HepG2 (cell line): ENCODE measurements around the gene BLOC1S4. TPM values are rescaled to one million over a fixed set of nuclear protein-coding genes. Genes with fewer than 3 reads are reported as not detected.

Source experiments
- ASH2L ChIP-seq: fragments of 300-600, 200-600 bp; sonication (generic); IDR thresholded peaks from 2 replicates; pipeline ENCODE4 v1.7.0; 2017; ENCODE audit warnings: low read depth, mild to moderate bottlenecking, moderate library complexity, mixed read lengths, low read length; ENCODE audit not compliant: insufficient read length
- ATF6 ChIP-seq: sonication (generic); formaldehyde crosslinking; conservative IDR thresholded peaks from 2 replicates; pipeline ENCODE4 v1.4.0; 2020; ENCODE audit warnings: missing genetic modification reagents
- CREM ChIP-seq, 2 experiments: sonication (generic) in 1 of 2; formaldehyde crosslinking in 1 of 2; IDR thresholded peaks; 2 replicates each; pipeline versions ENCODE4 v1.4.0 to v1.6.1; 2016 to 2020; ENCODE audit warnings: antibody characterized with exemption in 1 of 2, mild to moderate bottlenecking in 1 of 2, missing genetic modification reagents in 1 of 2
- KAT7 ChIP-seq: IDR thresholded peaks from 2 replicates; pipeline ENCODE4 v1.6.1; 2018; ENCODE audit warnings: borderline replicate concordance, missing compliant biosample characterization
- NFE2 ChIP-seq: sonication (generic); formaldehyde crosslinking; IDR thresholded peaks from 2 replicates; pipeline ENCODE4 v1.4.0; 2020; ENCODE audit warnings: missing genetic modification reagents
- NFIB ChIP-seq: sonication (generic); formaldehyde crosslinking; IDR thresholded peaks from 2 replicates; pipeline ENCODE4 v1.9.0; 2021; ENCODE audit warnings: missing genetic modification reagents, mild to moderate bottlenecking, borderline replicate concordance
- RELA ChIP-seq: sonication (generic); formaldehyde crosslinking; IDR thresholded peaks from 2 replicates; pipeline ENCODE4 v1.4.0; 2020; ENCODE audit warnings: missing genetic modification reagents
- SMARCE1 ChIP-seq: fragments of 450-650 bp; IDR thresholded peaks from 2 replicates; pipeline ENCODE4 v1.6.1; 2017; ENCODE audit warnings: borderline replicate concordance
- SP1 ChIP-seq, 2 experiments: fragments of 450-650 bp in 1 of 2; sonication (generic) in 1 of 2; formaldehyde crosslinking in 1 of 2; IDR thresholded peaks; 2 replicates each; pipeline versions ENCODE4 v1.4.0 to v1.6.1; 2016 to 2020; ENCODE audit warnings: missing genetic modification reagents in 1 of 2
- SRSF4 ChIP-seq: fragments of 200-400 bp; formaldehyde crosslinking; IDR thresholded peaks from one replicate; pipeline ENCODE4 v1.6.1; 2018; ENCODE audit warnings: mild to moderate bottlenecking, low read depth, low read length, moderate library complexity; ENCODE audit not compliant: poor library complexity, severe bottlenecking
- SYNCRIP ChIP-seq: fragments of 200-400 bp; formaldehyde crosslinking; IDR thresholded peaks from 2 replicates; pipeline ENCODE4 v1.6.1; 2018; ENCODE audit warnings: mild to moderate bottlenecking, low read depth, low read length; ENCODE audit not compliant: insufficient read depth
- TBP ChIP-seq: sonication (generic); formaldehyde crosslinking; IDR thresholded peaks from 2 replicates; pipeline ENCODE4 v1.5.0; 2020; ENCODE audit warnings: missing genetic modification reagents
- ZFAT ChIP-seq: sonication (generic); formaldehyde crosslinking; conservative IDR thresholded peaks from 2 replicates; pipeline ENCODE4 v1.8.1; 2023; ENCODE audit warnings: missing genetic modification reagents, inconsistent platforms
- ZFP36 ChIP-seq: fragments of 150-350 bp; IDR thresholded peaks from 2 replicates; pipeline ENCODE4 v1.6.1; 2018; ENCODE audit warnings: borderline replicate concordance, low read length, low read depth; ENCODE audit not compliant: partially characterized antibody
- ZFP62 ChIP-seq: sonication (generic); formaldehyde crosslinking; IDR thresholded peaks from 2 replicates; pipeline ENCODE4 v1.4.0; 2020; ENCODE audit warnings: missing genetic modification reagents
- ZNF124 ChIP-seq: sonication (generic); formaldehyde crosslinking; IDR thresholded peaks from 2 replicates; pipeline ENCODE4 v1.4.0; 2020; ENCODE audit warnings: missing genetic modification reagents
- ZNF333 ChIP-seq: sonication (generic); formaldehyde crosslinking; IDR thresholded peaks from 2 replicates; pipeline ENCODE4 v1.4.0; 2020; ENCODE audit warnings: mild to moderate bottlenecking, missing genetic modification reagents, borderline replicate concordance
- ZNF761 ChIP-seq: sonication (generic); formaldehyde crosslinking; conservative IDR thresholded peaks from 2 replicates; pipeline ENCODE4 v1.4.0; 2020; ENCODE audit warnings: mild to moderate bottlenecking, missing genetic modification reagents
- polyA plus RNA-seq, 8 experiments: library from polyadenylated mRNA; depleted of rRNA in 3 of 8; stranded (reverse) in 7 of 8; unstranded in 1 of 8; fragments of >200 nt; fragmentation: Illumina TruSeq in 4 of 8; extraction: Trizol in 4 of 8; gene quantifications; 2 replicates each; pipeline versions ENCODE4 v1.2.1 to v1.2.3, GENCODE V29; 2011 to 2016; ENCODE audit warnings: low read depth in 4 of 8, missing spikeins in 1 of 8, mixed read lengths in 1 of 8; ENCODE audit not compliant: insufficient read depth in 1 of 8
- total RNA-seq, 5 experiments: library from RNA; depleted of rRNA; stranded (reverse); fragments of >200 nt; fragmentation: Illumina TruSeq; extraction: Trizol; gene quantifications; 2 replicates each; pipeline ENCODE4 v1.2.3, GENCODE V29; 2016; ENCODE audit warnings: low read depth in 1 of 5
- TF ChIP-seq, protein P1 (sequence below): sonication (generic); formaldehyde crosslinking; IDR thresholded peaks from 2 replicates; pipeline ENCODE4 v1.4.0; 2020; ENCODE audit warnings: low read depth, mild to moderate bottlenecking, missing genetic modification reagents
- TF ChIP-seq, protein P2 (sequence below): sonication (generic); formaldehyde crosslinking; conservative IDR thresholded peaks from 2 replicates; pipeline ENCODE4 v1.5.0; 2020; ENCODE audit warnings: missing genetic modification reagents

BLOC1S4 gene
- total and polyA plus RNA-seq, 2 of the 13 experiments (the other 11 are each of a cell fraction or from before 2014, with no cell fraction given), result 15.5 to 20.9 TPM

GRCh38 chr4:6733358-6734164 is 17.6 kb downstream of the BLOC1S4 start (continued):
- peak; percentile 85 for TF ChIP-seq ZNF761 (CRISPR knock-in tag)
- no peak for TF ChIP-seq SRSF4
- no peak for TF ChIP-seq SMARCE1
- TF ChIP-seq ATF6 (CRISPR knock-in tag), result no peak
- no peak for TF ChIP-seq SP1 (IDR thresholded peaks at IDR 0.05)
- no peak; the same call in 1 of the 2 replicates for TF ChIP-seq SP1 (CRISPR knock-in tag; IDR thresholded peaks at IDR 0.05)
- peak; percentile 69; the same call in 1 of the 2 replicates for TF ChIP-seq ZNF124 (CRISPR knock-in tag)
- TF ChIP-seq ZNF333, result no peak
- no peak for TF ChIP-seq ZFP36
- TF ChIP-seq ZFAT (CRISPR knock-in tag), result no peak
- TF ChIP-seq TBP, result no peak
- peak; percentile 75; the same call in 1 of the 2 replicates for TF ChIP-seq CREM (IDR thresholded peaks at IDR 0.05)
- TF ChIP-seq CREM (CRISPR knock-in tag; IDR thresholded peaks at IDR 0.05), result no peak
- no peak for TF ChIP-seq ZFP62
- TF ChIP-seq, protein P1, sequence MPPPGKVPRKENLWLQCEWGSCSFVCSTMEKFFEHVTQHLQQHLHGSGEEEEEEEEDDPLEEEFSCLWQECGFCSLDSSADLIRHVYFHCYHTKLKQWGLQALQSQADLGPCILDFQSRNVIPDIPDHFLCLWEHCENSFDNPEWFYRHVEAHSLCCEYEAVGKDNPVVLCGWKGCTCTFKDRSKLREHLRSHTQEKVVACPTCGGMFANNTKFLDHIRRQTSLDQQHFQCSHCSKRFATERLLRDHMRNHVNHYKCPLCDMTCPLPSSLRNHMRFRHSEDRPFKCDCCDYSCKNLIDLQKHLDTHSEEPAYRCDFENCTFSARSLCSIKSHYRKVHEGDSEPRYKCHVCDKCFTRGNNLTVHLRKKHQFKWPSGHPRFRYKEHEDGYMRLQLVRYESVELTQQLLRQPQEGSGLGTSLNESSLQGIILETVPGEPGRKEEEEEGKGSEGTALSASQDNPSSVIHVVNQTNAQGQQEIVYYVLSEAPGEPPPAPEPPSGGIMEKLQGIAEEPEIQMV (CRISPR knock-in tag), result peak; percentile 59; the same call in 1 of the 2 replicates
- 0 out of 2 replicates have a peak, but pooled peaks have one; percentile 18 for TF ChIP-seq RELA (CRISPR knock-in tag)
- no peak for TF ChIP-seq KAT7 (CRISPR knock-in tag)
- TF ChIP-seq, protein P2, sequence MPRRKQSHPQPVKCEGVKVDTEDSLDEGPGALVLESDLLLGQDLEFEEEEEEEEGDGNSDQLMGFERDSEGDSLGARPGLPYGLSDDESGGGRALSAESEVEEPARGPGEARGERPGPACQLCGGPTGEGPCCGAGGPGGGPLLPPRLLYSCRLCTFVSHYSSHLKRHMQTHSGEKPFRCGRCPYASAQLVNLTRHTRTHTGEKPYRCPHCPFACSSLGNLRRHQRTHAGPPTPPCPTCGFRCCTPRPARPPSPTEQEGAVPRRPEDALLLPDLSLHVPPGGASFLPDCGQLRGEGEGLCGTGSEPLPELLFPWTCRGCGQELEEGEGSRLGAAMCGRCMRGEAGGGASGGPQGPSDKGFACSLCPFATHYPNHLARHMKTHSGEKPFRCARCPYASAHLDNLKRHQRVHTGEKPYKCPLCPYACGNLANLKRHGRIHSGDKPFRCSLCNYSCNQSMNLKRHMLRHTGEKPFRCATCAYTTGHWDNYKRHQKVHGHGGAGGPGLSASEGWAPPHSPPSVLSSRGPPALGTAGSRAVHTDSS (CRISPR knock-in tag), result no peak
- peak; percentile 9 for TF ChIP-seq ASH2L
- no peak for TF ChIP-seq SYNCRIP
- TF ChIP-seq NFIB (CRISPR knock-in tag), result 0 out of 2 replicates have a peak, but pooled peaks have one; percentile 56
- TF ChIP-seq NFE2 (CRISPR knock-in tag), result no peak
